ENCODE data around the gene CDC42. TPM values are rescaled to one million over a fixed set of nuclear protein-coding genes. Genes with fewer than 3 reads are reported as not detected.
A peak's percentile ranks its signal among the peaks of the same experiment; 100 is the strongest.

Gene CDC42
- total RNA-seq, 2 donors from 2014 or later = 39.9 to 72.1 TPM

DNA sequence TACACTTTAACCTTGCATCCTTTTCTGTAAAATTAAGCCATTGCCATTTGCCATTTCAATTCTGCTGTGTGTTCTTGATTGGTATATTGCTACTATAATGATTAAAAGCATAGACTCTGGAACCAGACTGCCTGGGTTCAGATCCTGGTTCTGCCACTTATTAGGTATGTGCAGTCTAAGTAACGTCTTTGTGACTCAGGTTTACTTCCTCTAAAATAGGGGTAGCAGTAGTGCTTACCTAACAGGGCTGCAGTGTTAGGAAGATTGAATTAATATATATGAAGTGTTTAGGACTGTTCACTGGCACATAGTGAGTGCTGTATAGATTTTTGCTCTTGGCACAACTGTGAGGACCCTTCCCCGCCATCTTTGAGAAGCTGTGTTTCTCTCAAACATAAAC, 4.4 kb downstream of the CDC42 start:
- H3K4me1 ChIP-seq = peaks cover 56% of the 10 kb centered on the region
- WGBS, 2 donors = 50 to 52% methylated on average over 2 of the region's 2 CpGs

DNA sequence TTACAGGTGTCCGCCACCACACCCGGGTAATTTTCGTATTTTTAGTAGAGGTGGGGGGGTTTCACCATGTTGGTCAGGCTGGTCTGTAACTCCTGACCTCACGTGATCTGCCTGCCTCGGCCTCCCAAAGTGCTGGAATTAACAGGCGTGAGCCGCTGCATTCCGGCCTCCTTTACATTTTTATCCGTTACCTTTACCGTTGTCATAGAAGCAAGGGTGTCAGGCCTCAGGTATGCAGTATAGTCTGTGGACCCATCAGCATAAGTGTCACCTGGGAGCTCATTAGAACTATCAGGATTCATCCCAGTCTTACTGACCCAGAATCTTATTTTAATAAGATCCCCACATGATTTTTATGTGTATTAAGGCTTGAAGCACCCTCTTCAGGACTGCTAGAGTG, 5.4 kb downstream of the CDC42 start:
- H3K4me3 ChIP-seq = no peak overlapping the region
- peaks cover 0 to 3% (median 0%) of the 10 kb centered on the region in 3 donors for H3K9me3 ChIP-seq
- WGBS, 2 donors = 90 to 91% methylated on average over 10 of the region's 10 CpGs
- H3K36me3 ChIP-seq (replicated peaks in 1 of 2; ENCODE audit: insufficient read depth in 1 of 2, low read depth in 2 of 2) = no peaks in the 10 kb centered on the region
- TF ChIP-seq POLR2A (IDR thresholded peaks at IDR 0.05) = no peak
- TF ChIP-seq, protein P1, sequence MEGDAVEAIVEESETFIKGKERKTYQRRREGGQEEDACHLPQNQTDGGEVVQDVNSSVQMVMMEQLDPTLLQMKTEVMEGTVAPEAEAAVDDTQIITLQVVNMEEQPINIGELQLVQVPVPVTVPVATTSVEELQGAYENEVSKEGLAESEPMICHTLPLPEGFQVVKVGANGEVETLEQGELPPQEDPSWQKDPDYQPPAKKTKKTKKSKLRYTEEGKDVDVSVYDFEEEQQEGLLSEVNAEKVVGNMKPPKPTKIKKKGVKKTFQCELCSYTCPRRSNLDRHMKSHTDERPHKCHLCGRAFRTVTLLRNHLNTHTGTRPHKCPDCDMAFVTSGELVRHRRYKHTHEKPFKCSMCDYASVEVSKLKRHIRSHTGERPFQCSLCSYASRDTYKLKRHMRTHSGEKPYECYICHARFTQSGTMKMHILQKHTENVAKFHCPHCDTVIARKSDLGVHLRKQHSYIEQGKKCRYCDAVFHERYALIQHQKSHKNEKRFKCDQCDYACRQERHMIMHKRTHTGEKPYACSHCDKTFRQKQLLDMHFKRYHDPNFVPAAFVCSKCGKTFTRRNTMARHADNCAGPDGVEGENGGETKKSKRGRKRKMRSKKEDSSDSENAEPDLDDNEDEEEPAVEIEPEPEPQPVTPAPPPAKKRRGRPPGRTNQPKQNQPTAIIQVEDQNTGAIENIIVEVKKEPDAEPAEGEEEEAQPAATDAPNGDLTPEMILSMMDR (IDR thresholded peaks at IDR 0.05) = no peak
- H3K4me1 ChIP-seq = peaks cover 64% of the 10 kb centered on the region
- peak overlapping the region in 1 of 4 donors; percentile 5 for H3K27ac ChIP-seq
- DNase-seq = no peak
- no peaks in the 10 kb centered on the region for H3K27me3 ChIP-seq
- ATAC-seq = no peak
- intact Hi-C loops (cut with DNase I) = no loop called here

More for the DNA sequence above, 4.4 kb downstream of the CDC42 start:
- intact Hi-C loops (cut with DNase I) = no loop called here
- Histone ChIP-seq H3K27ac (peak overlapping the region in 1 of 4 donors; percentile 51), H3K27me3 (no peaks in the 10 kb centered on the region), H3K9me3 (peaks cover 0 to 3% (median 0%) of the 10 kb centered on the region in 3 donors), H3K36me3 (replicated peaks in 1 of 2; ENCODE audit: insufficient read depth in 1 of 2, low read depth in 2 of 2) (no peaks in the 10 kb centered on the region), H3K4me3 (no peak overlapping the region)
- no peak for TF ChIP-seq POLR2A (IDR thresholded peaks at IDR 0.05)
- TF ChIP-seq, protein P1 (IDR thresholded peaks at IDR 0.05) = no peak
- DNase-seq (no peak), ATAC-seq (no peak)

DNA sequence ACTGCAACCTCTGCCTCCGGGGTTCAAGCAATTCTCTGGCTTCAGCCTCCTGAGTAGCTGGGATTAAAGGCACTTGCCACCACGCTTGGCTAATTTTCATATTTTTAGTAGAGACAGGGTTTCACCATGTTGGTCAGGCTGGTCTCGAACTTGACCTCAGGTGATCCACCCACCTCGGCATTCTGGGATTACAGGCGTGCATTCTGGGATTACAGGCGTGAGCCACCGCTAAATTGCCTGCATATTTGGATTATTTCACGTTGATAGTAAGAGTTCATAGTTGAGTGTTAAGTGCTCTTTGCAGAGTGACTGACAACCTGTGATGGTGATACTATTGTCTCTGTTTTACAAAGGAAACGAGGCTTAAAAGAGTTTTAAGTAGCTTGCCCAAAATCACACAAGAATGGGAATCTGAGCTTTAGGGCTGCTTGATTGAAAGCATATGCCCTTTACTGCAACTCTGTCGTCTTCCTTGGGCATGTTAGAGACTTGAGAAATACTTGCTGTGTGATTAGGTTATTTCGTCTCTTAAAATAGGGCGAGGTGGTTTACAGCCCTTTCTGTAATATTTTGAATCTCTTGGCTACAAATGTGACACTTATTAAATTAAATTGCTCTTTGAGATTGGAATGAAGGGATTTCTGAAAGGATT, 12.4 kb downstream of the CDC42 start:
- no peak for TF ChIP-seq POLR2A (IDR thresholded peaks at IDR 0.05)
- TF ChIP-seq, protein P1 (IDR thresholded peaks at IDR 0.05) = no peak
- peaks cover 95% of the 10 kb centered on the region for H3K4me1 ChIP-seq
- H3K36me3 ChIP-seq (replicated peaks in 1 of 2; ENCODE audit: insufficient read depth in 1 of 2, low read depth in 2 of 2) = no peaks in the 10 kb centered on the region
- intact Hi-C loops (cut with DNase I) = no loop called here
- H3K9me3 ChIP-seq = peaks cover 0 to 3% (median 0%) of the 10 kb centered on the region in 3 donors
- no peaks in the 10 kb centered on the region for H3K27me3 ChIP-seq
- DNase-seq = no peak
- no peak overlapping the region for H3K4me3 ChIP-seq
- WGBS, 2 donors = 79 to 92% methylated on average over 11 to 12 of the region's 12 CpGs
- no peak overlapping the region for H3K27ac ChIP-seq
- no peak for ATAC-seq

DNA sequence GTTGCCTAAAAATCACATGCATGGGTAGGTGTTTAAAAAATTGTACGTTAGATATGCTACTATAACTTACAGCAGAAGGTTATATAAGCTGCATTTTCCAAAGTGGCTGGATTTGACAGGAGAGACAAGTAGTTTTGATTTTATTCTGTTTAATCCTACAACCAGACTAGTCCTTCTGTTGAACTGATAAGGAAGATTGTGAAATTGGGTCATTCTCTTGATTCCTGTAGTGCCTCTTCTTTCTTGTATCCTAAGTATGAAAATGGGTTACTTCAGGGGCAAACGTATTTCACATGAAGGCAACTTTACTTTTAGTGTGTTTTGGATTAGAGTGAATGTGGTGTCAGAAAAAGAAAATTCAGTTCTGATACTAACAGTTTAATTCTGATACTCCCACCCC, 19.0 kb downstream of the CDC42 start:
- intact Hi-C loops (cut with DNase I) = no loop called here
- no peak for TF ChIP-seq POLR2A (IDR thresholded peaks at IDR 0.05)
- TF ChIP-seq, protein P1 (IDR thresholded peaks at IDR 0.05) = no peak
- Histone ChIP-seq H3K9me3 (no peaks in the 10 kb centered on the region), H3K27ac (no peak overlapping the region), H3K36me3 (replicated peaks in 1 of 2; ENCODE audit: insufficient read depth in 1 of 2, low read depth in 2 of 2) (no peaks in the 10 kb centered on the region), H3K4me1 (peaks cover 94% of the 10 kb centered on the region), H3K4me3 (no peak overlapping the region), H3K27me3 (no peaks in the 10 kb centered on the region)
- DNase-seq (no peak), ATAC-seq (no peak)
- 66 to 67% methylated on average over 2 of the region's 2 CpGs for WGBS, 2 donors

DNA sequence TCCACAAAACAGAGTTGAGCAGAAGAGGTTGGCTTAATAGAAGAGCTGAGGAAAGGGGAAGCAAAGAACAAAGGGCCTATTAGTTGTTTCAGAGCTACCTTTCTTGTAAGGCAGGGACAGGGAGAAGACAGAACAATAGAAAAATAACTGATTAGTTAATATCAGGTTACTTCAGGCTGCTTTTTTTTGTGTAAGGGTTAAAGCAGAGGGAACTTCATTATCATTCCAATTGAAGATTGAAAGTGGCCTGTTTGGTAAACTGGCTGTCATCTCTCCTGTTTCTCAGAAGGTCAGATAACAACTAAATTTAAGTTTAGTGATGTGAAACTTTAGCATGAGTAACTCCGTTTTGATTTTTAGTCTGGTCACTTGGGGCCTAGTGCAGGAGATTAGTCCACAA, 22.3 kb downstream of the CDC42 start:
- TF ChIP-seq, protein P1 (IDR thresholded peaks at IDR 0.05) = no peak
- TF ChIP-seq POLR2A (IDR thresholded peaks at IDR 0.05) = no peak
- H3K4me3 ChIP-seq = no peak overlapping the region
- DNase-seq (no peak), ATAC-seq (no peak)
- WGBS, 2 donors = 4 to 20% methylated on average over 1 of the region's 1 CpG
- no peaks in the 10 kb centered on the region for H3K36me3 ChIP-seq (replicated peaks in 1 of 2; ENCODE audit: insufficient read depth in 1 of 2, low read depth in 2 of 2)
- intact Hi-C loops (cut with DNase I) = no loop called here
- no peaks in the 10 kb centered on the region for H3K27me3 ChIP-seq
- peaks cover 79% of the 10 kb centered on the region for H3K4me1 ChIP-seq
- H3K9me3 ChIP-seq = no peaks in the 10 kb centered on the region
- no peak overlapping the region for H3K27ac ChIP-seq
